Fibroblast of skin of abdomen (primary cell): ENCODE measurements around the gene TOMT. TPM values are rescaled to one million over a fixed set of nuclear protein-coding genes. Genes with fewer than 3 reads are reported as not detected.
A peak's percentile ranks its signal among the peaks of the same experiment; 100 is the strongest.

ENCODE experiments used
- DNase-seq: peaks from one replicate; pipeline ENCODE4 v3.0.0-alpha.2; 2013
- polyA plus RNA-seq, 2 experiments: library from polyadenylated mRNA; unstranded; fragments of 120-200 nt; gene quantifications; one replicate each; pipeline ENCODE4 v1.2.1, GENCODE V29; 2013; ENCODE audit not compliant: insufficient read length in 2 of 2

Gene TOMT, protein sequence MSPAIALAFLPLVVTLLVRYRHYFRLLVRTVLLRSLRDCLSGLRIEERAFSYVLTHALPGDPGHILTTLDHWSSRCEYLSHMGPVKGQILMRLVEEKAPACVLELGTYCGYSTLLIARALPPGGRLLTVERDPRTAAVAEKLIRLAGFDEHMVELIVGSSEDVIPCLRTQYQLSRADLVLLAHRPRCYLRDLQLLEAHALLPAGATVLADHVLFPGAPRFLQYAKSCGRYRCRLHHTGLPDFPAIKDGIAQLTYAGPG
- polyA plus RNA-seq (2013, experiment 1 of 2; ENCODE audit: insufficient read length) = not detected
- not detected for polyA plus RNA-seq (2013, experiment 2 of 2; ENCODE audit: insufficient read length)

DNA sequence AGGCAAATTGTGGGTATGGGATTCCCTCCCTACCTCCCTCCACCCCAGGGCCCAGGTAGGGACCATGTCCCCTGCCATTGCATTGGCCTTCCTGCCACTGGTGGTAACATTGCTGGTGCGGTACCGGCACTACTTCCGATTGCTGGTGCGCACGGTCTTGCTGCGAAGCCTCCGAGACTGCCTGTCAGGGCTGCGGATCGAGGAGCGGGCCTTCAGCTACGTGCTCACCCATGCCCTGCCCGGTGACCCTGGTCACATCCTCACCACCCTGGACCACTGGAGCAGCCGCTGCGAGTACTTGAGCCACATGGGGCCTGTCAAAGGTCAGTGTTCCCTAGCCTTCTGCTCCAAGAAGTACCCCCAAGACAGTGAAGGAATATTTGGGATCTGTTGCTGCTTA is at the start of gene TOMT:
Gene TOMT (plus strand): TSS at position 37 of the 400 bp plus-strand sequence. CDS start 28 bp downstream, at position 65.
- no peak for DNase-seq

DNA sequence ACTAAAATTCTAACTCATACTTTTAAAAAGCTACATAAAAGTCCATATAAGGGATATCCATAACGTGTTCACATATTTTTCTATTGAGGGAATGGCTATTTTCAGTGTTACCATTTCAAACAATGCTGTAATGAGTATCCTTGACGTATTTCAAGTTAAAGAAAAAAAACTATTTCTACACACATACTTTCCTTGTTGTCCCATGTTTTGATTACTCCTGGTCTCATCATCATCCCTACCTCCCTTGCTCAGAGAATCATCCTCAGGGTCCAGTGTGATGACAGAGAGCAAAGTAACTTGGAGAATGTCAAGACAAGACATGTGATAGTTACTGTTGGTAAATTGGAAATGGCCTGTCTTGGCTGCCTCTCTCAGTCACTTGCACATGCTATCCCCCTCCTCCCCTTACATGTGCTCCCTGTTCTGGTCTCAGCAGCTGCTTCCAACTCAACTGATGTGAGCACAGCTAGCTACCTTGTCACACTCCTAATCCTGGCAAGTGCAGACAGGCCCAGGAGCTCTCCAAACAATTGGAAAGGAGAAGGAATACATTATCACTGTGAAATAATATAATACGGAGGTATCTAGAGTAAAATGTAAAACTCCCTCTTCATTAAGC is 47.2 kb upstream of the TOMT start:
- DNase-seq = peak; percentile 59

DNA sequence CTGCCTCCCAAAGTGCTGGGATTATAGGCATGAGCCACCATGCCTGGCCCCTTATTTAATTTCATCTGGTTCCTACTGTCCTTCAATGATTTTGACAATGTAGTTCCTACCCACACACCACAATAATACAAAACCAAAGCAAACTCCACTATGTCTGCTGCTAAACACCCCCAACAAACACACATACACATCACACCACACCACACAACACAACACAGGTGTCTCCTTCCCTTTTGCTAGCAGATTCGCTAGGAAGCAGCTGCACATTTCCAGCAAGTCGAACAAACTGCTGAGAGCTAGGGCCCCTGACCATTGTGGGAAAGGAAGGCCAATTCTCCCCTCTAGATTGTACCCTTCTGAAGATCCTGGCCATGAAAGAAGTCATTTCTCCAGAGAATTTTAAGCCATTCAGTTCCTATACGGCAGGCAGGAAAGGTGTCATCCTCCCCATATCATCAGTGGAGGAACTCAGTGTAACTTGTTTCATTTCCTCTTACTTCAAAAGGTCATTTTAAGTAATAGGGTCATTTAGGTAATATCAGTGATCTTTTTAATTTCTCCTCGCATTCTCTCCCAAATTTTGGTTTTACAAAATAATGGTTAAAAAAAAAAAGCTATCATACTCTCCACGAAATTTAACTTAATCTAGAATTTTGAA is 43.9 kb upstream of the TOMT start:
- no peak for DNase-seq

DNA sequence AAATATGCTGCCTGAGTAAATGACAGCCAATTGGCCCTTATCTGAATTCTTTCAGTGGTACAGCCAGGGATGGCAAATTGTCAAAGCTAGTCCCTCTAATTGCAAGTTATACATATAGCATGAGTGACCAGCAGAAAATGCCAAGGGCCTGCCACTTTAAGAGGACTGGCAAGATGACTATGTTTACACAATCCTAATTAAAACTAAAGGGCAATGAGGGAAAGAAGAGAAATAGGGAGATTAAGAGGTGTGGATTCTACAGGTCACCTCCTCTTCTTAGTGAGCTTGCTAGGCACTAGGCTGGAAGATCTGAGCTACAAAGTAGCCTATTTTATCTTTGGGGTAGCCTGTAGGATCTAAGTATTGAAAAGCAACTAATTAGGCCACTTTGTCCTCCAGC is 38.9 kb upstream of the TOMT start:
- DNase-seq = no peak

DNA sequence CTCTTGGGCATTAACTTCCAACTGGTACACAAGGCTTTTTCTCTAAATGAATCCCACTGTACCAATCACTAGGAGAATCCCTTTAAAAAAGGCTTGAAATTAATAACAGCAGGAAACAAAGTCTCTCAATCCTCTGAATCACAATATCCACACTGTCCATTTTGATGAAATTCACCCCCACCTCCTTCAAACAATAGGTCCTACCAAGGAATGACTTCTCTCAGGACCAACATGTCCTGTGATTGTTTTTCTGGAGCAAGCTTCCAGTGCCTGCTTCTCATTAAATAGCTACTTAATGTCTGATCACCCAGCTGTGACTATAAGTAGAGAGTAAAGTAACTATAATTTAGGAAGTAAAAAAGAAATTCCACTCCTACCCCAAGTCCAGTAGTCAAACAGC is 38.5 kb upstream of the TOMT start:
- no peak for DNase-seq

DNA sequence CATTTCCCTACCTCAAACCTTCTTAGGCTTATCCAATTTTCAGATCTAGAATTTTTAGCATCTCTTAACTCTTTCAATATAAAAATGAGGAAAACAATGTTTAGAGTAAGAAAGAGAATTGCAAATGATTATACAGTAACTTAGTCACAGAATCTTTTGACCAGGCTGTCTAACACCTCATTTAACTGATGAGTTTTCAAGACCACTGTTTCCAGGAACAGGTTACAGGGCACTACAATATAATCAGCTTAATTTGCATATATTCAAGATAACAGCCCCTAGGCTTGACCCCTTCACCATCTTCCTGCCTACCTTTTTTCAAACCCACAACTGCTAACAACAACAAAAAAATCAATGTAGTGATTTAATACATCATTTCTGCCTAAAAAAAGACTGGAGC is 38.0 kb upstream of the TOMT start:
- DNase-seq = no peak

DNA sequence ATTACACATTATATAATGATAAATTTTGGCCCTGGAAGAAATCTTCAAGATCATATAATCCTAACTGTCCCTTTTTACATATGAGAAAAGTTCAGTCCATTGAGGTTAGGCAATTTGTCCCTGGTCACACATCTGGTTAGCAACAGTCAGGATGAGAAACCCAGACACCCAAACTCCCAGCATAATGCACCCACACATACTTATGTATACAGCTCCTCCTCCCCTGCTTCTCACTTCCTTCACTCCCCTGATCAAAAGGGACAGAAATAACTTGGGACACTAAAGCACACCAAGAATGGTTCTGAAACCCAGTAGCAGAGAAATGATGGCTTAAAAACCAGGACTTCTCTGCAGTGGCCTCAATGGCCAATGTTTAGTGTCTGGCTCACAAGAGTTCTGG is 36.5 kb upstream of the TOMT start:
- no peak for DNase-seq

DNA sequence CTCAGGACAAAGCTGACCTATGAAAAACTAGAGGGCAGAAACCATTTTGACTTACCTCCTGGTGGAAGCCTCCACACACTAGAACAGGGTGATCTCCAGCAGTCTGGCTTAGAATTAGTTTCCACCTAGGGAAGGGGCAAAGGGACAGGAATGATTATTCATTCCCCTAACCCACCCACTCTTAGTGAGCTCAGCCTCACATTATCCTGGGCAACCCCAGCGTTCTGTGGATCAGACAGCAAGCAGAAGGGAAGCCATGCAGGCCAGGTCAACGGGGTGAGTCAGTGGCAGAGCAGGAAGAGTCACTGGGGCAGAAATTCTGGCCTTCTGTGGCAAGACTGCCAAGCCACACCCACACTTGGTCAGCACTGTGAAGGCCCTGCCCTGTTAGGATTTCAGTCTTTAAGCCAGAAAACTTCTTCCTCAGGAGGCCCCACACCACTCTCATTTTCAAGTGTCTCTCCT is 35.9 kb upstream of the TOMT start:
- DNase-seq = peak; percentile 66

DNA sequence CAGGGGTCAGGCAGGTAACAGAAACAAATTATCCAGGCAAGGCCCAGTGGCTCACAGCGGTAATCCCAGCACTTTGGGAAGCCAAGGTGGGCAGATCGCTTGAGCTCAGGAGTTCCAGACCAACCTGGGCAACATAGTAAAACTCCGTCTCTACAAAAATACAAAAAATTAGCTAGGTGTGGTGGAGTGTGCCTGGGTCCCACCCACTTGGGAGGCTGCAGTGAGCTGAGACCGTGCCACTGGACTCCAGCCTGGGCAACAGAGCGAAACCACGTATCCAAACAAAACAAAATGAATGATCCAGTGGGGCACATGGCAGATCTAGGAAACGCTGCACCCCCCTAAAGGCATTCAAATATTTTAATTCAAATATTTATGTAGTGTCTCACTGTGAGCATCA is 35.2 kb upstream of the TOMT start:
- no peak for DNase-seq

DNA sequence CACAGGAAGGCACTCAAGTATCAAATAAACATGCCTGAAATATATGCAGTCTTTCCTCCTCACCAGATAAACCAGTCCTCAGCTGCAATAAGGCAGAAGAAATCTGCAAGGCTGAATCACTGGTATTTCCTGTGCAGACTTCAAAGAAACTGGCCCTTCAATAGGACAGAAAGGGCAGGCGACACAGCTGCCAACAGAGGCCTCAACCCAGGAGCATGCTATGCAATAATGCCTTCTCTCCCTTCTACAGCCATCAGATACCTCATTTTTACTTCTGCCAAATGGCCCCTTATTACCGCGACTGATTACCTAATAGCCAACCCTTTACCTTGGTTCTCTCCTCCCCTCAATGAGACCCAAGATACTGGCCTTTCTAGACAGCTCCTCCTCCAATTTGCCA is 33.4 kb upstream of the TOMT start:
- DNase-seq = peak; percentile 82

DNA sequence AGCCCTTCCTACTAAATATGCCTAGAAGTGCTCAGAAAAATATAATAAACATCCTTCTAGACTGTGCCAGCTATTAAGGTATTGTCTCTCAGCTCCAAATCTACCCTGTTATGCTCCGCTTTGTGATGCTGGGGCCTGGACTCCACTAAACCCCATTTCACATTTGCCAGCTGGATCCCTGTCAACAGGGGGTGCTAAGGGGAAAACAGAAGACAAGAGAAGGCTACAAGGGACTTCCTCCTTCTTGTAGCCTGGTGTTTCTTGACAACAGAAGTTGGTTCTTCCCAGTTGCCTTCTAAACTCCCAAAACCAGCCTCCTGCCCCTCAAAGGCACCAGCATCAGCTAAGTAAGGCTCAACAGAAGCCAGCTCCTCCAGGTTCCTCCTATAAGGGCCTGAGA is 30.6 kb upstream of the TOMT start:
- peak; percentile 37 for DNase-seq

DNA sequence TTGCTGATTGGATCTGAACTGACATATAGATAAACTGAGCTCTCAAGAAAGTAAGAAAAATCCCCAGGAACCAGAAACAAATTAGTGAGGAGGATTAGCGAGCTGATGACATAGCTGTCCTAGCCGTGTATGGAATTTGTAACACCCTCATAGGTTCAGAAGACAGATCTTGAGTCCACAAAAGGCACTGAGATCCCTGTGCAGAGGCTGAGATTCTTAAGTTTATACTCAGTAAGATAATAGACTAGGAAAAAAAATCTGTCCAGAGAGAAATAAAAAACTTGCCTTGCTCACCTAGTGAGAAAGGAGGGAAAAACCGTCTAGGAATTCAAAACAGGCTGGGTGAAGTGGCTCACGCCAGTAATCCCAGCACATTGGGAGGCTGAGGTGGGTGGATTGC is 30.0 kb upstream of the TOMT start:
- no peak for DNase-seq

DNA sequence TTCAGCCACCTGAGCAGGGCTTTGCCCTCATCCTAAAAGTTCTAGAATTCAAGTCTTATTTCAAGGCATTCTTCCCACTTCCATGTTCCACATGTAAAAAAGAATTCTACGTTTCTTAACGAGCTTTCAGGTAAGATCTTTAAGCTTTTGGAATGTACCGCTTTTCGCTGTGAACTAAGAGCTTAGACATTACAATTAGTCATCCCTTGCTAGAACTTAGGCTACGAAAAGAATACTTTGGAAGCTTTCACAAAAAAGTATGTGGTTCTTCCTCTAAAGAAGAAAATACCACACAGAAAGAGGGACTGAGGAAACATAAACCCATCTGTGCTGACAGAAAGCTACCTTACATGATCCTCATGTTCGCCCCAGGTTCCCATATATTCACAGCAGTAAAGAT is 27.2 kb upstream of the TOMT start:
- DNase-seq = no peak

DNA sequence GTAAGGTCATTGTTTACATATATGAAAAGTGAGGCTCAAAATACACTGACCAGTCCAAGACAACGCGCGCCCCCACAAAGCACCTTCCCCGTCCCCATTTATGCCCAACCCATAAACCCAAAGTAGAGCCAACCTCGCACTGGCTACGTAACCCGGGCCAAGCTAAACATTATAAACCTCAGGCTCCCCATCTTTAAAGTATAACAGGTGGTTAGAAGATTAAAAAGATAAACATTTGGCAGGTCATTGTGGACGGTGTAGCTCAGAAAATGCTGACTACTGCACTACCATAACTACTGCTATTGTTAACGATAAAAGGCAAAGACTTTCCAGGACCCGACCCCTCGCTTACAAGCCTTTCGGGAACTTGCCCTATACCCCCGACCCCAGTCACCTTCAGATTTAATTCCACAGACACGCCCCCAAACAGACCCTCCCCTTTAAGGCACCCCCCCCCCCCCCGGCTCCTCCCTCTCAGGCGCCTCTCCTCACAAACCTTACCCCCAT is 25.9 kb upstream of the TOMT start:
- DNase-seq = no peak

DNA sequence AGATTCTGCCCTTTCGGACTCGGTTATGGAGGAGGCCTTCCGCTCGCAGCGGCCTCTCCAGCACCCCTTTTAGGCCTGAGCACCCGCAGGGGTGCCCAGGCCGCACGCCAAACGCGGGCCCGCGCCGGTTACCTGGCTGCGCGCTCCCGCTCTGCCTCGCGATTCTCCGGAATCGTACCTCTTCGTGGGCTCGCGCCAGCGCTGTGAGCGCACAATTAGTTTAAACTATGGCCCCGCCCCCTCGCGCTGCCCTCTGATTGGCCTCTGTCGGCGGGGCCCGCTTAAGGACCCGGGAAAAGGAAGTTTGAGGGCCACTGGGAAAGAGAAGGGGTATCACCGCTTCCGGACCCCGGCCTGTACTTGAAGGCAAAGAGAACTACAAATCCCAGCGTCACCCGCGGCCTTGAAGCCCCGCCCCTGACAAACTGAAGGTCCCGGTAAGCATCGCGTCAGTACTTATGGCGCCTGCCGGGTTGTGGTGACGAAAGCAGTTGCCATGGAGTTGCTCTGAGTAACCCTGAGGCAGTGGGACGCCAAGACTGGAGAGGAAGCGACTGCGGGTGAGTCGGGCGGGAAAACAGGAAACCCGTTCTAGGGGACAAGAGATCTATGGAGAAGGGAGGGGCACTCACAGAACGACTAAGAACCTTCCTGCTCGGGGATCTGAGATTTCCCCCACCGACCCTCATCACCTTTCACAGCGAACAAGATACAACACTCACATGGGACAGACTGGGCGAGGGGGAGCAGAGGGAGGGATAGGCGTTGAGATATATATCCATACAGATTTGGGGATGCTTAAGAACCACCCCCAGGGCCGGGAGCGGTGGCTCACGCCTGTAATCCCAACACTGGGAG is 25.2 kb upstream of the TOMT start, which contains the start of the genes LRRC51 and NUMA1:
Gene LRRC51 (plus strand): TSS at position 525 of the 858 bp plus-strand sequence. CDS start 8,234 bp downstream, outside the sequence.
Gene NUMA1 (minus strand): TSS at position 217 of the 858 bp plus-strand sequence. CDS start 44,599 bp downstream, outside the sequence.
- peak; percentile 100 for DNase-seq

DNA sequence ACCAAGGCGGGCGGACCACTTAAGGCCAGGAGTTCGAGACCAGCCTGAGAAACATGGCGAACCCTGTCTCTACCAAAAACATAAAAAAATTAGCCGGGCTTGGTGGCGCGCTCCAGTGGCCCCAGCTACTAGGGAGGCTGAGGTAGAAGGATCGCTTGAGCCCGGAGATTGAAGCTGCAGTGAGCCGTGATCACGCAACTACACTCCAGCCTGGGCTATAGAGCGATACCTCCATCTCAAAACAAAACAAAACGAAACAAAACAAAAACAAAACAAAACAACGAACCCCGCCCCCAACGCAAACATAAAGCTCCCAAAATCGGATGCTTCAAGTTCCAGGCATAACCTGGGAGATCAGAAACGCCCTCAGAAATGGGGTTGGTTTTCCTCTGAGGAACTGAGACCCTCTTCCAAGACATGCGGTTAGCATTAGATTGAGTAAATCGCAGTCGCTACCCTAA is 24.5 kb upstream of the TOMT start:
- DNase-seq = no peak

DNA sequence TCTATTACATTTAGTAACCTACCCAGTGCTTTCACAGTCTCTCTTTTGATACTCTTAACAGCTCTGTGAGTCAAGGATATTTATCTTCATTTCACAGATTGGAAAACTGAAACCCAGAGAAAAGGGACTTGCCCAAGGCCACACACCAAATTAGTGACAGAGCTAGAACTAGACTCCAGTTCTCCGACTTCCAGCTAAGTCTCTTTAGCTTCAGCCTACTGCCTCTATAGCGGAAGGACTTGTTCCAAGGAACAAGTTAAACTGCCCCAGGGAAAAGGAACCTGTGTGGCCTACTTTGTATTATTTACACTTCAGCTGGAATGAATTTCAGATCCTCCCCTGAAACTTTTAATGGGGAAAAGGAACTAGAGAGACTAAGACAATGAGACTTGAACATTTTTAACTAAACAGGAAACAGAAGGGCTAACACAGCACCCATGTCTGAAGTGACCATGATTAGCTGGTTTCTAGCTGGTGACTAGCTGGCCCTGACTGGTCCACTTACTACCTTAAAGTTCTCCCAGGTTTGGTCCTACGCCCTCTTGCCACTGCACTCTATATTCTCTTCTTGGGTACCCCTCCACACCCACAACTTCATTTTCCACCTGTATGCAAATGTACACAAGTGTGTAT is 23.8 kb upstream of the TOMT start:
- no peak for DNase-seq

DNA sequence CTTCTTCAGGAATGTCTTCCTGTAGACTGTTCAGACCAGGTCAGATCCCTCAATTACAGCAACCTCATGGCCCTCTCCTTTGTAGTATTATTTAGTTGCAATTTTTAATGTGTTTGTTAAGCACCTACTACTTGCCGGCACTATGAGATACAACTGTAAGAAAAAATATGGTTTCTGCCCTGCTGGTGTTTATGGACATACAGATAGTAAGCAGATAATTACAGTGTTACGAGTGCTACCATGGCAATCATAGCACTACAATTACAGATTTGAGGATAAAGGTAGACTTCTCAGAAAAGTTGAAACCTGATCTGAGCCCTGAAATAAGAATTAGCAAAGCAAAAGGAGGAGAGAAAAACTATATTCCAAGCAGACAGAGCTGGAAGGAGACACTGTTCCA is 22.3 kb upstream of the TOMT start:
- no peak for DNase-seq

DNA sequence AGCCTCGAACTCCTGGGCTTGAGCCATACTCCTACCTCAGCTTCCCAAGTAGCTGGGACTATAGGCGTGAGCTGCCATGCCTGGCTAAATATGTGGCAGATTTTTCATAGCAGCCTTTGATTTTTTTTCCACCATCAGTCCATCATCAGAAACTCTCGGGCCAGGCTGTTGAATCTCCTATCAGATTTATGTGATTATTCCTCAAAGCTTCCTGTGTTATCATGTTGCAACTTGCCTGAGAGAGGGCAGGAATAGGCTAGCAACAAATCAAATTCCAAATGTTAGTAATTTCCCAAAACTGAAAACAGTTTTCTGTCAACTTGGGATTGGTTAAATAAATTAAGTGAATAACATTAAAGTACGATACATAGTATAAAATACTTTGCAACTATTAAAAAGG is 21.6 kb upstream of the TOMT start:
- no peak for DNase-seq

DNA sequence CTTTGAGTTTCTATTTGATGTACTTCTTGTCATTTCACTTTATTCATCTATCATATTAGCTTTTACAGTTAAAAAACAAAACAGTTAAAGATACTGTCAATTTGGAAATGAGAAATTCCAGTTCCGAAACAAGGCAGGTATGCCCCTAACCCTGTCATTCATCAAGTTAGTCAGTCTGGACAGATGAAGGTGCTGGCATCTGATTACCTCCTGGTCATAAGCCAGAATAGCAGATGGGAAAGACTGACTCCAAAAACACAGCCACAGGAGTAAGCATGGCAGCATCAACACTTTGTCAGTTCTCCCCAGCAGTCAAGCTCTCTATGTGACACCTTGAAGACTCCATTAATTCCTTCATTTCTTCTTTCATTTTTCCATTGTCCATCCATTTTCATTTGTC is 20.8 kb upstream of the TOMT start:
- DNase-seq = no peak

DNA sequence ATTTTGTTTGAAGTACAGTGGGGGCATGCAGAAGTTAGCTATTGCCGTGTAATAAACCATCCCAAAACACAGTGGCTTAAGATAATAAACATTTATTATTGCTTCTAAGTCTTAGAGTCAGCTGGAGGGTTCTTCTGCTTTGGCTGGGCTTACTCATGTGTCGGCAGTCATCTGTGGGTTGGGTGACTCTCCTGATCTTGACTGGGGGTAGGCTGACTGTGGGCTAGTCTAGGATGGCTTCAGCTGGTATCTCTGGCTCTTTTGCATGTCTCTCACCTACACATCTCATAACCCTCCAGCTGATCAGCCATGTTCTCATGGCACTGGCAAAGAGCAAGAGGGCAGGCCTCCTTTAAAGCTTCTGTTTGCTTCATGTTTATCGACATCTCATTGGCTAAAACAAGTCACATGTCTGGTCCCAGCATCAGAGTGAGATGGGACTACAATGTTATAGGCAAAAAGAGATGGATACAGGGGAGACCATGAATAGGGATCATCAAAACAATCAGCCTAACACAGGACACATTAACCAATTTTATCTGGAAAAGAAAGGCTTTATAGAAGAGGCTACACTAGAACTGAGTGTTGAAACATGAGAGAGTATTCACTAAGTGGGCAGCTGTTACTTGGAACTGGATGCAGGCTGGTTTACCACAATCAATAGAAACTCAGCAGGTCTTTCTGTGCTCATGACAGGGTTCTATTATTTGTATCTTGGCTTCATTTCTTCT is 19.9 kb upstream of the TOMT start:
- DNase-seq = no peak
